GM21786 (cell line): ENCODE measurements around the gene OGFOD1.
"Not testable (repeated sequence)": the region's sequence is repeated elsewhere in the genome, so short reads cannot be mapped to it uniquely, and the experiment has no call there.

Experiments used
- ATAC-seq: cut with Tn5 transposase; IDR thresholded peaks from one replicate; pipeline ENCODE4 v1.9.1; 2021; ENCODE audit not compliant: unreplicated experiment

OGFOD1 gene

DNA sequence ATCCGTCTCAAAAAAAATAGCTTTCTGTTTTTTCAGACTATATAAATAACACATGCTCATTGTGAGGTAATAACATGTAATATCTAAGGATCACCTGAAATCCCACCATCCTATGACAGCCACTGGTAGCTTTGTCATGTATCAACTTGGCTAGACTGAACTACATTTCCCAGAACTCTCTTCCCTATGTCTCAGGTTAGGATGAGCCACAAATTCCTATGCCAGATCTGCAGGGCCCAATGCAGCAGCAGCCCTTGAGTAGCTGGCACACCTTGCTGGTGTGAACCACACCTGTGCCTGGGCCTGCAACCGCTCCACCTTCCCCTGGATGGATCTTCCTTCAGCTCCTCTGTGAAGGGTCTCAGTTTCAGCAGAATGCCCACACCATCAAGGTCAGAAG is 28.1 kb downstream of the OGFOD1 start:
- ATAC-seq: no peak

DNA sequence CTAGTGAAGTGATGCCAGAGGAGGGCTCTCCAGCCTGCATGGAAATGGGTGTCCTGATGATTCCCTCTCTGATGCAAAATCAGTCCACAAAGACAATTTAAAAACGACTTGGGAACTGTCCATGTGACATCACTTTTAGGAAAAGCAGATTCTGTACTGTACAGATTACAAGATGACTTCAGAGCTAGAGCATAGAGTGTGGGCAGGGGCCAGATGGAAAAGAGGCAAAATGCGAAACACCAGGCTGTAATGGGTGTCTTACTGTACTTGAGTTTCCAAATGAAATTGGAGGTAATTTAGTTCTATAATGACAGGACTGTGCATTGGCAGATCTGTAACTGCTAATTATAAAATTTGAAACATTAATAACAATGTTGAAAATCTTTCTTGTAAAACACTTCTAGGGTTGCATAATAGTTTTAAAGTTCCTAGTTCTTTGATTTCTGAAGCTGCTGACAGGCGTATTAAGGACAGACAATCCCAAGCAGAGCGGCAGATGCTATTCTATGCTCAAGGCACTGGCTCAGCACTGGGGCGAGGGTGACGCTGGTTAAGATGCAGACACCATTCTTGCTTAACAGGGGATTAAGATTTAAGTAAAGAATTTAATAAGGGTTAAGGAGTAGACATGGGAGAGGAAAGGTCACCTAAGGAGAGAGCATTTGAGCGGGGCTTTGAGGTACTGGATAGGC is 29.6 kb downstream of the OGFOD1 start:
- no peak for ATAC-seq

DNA sequence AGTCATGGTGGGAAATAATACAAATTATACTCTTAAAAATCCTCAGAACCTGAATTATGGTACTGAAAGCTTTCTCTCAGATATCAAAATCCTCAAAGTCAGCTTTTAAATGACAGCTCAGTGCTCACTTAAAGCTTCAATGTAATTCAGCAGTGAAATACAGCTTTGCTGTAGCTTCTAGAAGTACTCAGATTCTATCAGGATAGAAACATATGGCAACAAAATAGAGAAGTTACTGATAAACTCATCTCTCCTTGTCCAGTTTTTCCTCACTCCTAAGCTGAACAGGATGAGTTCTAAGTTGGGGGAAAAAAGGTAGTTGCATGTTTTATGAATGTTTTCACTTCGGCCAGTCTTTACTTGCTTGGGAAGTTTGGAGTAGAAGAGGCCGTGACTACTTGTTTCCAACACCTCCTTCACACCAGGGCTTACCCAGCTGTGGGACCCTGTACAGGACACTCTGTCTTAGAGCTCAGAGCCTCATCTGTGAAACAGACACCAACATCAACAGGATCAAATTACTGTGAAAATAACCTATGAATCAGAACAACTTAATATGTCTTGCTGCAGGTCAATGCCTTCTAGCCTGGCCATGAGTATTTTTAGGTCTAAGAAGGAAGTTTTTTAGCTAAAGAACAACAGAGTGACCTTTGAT is 30.2 kb downstream of the OGFOD1 start:
- no peak for ATAC-seq

DNA sequence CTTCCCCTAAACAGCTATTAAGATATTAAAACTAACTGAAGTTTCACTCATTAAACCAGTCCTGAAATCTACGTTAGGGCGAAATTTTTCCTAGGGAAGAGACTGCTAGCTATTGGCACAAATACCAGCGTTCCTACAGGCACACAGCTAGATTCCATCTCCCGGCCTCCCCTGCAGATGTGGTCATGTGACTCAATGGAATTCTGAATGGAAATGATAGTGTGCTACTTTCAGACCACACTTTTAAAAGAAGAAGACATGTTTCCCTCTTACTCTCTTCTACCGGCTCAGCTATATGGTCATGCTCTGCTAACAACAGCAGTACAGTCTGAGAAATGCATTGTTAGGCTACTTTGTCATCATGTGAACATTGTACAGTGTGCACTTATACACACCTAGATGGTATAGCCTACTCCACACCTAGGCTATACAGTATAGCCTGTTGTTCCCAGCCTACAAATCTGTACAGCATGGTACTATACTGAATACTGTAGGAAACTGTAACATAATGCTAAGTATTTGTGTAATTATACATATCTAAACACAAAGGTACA is 31.4 kb downstream of the OGFOD1 start:
- ATAC-seq: no peak

DNA sequence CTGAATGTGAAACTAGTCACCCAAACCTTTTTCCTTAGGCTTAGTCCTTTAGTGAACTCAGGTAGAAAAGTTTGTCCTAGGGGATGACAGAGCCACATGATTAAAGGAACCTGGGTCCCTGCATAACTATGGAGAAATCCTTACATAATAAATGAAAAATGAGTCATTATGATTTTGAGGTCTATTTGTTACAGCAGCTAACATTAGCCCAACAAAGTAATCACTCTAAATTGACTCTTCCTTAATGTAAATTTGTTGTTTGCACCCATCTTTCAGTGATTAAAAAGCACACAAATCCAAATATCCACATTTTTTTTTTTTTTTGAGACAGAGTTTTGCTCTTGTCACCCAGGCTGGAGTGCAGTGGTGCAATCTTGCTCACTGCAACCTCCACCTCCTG is 32.0 kb downstream of the OGFOD1 start:
- no peak for ATAC-seq

DNA sequence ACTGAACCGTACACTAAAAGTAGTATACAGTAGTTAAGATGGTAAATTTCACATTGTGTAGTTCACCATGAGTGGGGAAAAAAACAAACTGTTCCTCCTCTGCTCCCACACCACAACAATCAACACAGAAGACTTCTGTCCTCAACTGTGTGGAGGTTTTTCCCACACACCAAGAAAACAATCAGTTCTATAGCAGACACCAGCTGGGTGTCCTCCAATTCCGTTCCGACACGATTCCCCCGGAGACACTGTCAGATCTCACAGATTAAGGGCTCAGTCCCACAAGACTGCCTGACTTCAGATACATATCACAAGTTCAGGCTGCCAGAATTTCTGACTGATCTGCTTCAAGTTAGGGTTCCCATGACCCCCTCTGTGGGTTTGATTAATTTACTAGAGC is 36.7 kb downstream of the OGFOD1 start:
- ATAC-seq: no peak

DNA sequence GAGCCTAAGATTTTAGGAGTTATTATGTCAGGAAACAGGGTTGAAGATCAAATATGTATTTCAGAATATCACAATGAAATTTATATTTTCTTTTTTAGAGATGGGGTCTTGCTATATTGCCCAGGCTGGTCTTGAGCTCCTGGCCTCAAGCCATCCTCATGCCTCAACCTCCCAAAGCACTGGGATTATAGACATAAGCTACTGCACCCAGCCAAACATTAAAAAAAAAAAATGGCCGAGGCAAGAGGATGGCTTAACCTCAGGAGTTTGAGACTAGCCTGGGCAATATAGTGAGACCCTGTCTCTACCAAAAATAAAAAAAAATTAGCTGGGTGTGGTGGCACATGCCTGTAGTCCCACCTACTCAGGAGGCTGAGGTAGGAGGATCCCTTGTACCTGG is 37.5 kb downstream of the OGFOD1 start:
- ATAC-seq: not testable (repeated sequence)

DNA sequence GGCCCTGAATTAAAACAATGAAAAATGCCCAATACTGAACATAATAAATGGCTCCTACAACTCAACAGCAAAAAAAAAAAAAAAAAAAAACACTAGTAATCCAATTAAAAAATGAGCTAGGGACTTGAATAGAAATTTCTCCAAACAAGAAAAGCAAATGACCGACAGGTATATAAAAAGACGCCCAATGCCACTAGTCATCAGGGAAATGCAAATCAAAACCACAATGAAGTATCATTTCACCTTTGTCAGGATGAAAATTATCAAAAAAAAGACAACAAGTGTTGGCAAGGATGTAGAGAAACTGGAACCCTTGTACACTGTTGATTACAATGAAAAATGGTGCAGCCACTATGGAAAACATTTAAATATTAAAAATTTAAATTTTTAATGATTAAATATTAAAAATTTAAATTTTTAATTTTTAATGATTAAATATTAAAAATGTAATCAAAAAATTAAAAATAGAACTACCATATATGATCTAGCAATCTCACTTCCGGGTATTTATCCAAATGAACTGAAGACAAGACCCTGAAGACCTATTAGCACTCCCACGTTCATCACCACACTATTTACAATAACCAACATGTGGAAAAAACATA is 40.4 kb downstream of the OGFOD1 start:
- ATAC-seq: no peak

DNA sequence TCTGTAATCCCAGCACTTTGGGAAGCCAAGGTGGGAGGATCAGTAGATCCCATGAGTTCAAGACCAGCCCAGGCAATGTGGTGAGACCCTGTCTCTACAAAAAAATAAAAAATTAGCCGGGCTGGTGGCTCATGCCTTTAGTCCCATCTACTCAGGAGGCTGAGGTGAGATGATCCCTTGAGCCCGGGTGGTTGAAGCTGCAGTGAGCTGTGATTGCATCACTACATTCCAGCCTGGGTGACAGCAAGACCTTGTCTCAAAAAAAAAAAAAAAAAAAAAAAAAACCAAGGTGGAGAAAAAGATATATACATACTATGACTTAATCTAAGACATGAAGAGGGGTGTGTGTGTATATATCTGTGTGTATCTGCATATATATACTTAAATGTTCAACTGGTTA is 41.8 kb downstream of the OGFOD1 start:
- ATAC-seq: no peak

DNA sequence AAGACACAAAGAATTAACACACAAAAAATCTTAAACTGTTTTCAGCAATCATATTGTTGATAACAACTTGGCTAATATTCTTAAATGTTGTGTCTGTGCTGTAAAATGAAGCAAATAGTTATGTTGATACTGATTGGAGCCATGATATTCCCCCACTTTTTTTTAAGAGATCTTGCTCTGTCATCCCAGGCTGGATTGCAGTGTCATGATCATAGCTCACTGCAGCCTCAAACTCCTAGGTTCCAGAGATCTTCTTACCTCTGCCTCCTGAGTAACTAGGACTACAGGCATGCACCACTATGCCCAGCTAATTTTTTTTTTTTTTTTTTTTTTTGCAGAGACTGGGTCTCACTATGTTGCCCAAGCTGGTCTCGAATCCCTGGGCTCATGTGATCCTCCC is 42.5 kb downstream of the OGFOD1 start:
- no peak for ATAC-seq

DNA sequence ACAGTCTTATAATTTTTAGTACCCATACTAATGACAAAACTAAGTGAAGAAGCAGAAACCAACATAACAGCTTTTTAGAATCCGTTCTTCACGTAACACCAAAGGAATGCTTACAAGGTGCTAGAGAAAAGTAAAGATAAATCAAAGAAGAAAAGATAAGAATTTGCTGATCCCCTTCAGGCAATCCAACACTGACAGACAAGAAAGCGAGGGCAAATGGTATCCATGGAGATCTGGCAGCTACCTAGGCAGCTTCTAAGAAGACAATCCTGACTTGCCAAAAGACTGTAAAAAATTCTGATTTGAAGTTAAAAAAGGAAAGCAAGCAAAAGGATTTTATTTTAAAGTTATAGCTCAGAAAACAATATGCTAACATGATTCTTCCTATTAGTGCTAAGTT is 53.8 kb downstream of the OGFOD1 start:
- no peak for ATAC-seq

DNA sequence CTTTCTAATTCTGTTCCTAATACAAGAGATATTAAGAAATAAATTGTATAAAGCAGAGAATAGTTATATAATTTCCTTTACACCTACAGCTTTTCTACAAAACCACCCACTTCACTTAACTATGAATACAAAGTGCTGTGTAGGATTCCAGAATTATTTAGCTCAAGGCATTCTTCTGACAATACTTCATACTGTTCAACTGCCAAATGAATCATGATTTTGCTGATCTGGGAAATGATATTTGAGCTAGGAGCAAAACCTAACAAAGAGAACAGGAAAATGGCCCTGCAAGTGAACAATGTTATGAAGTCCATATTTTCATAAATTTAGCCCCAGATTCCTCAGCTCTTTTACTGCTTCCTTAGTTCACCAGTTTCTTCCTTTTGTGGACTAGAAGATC is 55.6 kb downstream of the OGFOD1 start:
- ATAC-seq: no peak

DNA sequence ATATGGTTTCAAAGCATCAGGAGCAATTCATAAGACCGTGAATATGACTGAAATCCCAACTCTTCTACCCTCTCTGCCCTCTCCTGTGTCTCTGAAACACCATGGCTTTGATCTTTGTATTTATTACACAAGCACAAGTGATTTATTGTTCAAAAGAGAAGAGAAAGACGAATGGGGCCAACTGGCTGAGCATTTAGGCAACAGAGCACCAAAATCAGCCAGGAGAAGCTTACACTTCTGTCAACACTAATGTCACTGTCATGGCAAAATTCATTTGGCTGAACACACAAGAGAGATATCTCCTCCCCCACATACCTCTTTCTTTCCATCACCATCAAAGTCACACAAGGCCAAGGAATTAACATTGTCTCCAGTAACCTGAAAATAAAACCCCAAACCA is 59.2 kb downstream of the OGFOD1 start:
- no peak for ATAC-seq

DNA sequence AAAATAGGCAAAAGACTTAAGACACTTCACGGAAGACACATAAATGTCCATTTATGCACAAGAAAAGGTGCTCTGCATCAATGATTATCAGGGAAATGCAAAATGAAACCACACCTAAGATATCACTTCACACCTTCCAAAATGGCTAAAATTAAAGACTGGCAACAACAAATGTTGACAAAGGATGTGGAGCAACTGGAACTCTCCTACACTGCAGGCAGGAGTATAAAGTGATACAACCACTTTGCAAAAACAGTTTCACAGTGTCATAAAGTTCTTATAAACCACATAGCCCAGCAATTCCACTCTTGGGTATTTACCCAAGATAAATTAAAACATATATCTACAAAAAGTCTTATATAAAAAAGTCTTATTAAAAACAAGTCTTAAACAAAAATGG is 60.7 kb downstream of the OGFOD1 start:
- ATAC-seq: no peak

DNA sequence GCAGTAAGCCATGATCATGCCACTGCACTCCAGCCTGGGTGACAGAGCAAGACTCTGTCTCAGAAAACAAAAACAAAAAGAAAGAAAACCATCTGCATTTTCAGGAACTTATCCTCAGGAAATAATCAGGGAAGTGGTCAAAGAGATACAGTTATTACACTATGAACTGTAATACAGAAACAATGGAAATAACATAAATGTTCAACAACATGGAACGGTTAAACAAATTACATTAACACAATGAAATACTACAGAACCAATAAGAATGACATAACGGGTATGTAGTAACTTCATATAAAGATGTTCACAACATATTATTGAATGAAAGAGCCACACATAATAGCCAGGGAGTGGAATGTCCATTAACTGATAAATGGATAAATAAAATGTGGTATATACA is 61.7 kb downstream of the OGFOD1 start:
- ATAC-seq: no peak

DNA sequence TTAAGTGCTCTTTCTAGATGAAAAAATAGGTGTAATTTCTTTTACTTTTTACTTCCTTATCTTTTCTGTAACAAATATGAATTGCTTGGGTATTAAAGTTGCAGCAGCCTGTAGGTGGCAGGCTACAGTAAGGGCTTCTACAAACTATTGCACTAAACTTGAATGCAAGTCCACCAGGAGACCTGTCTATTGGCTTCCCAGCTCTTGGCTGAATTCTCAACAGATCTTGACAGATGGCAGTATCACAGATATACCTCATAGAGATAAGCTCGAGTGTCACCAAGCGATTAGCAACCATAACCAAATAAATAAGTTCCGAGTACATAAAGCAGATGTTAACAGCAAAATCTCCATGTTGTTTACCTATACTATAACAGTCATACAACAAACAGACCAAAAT is 62.6 kb downstream of the OGFOD1 start:
- no peak for ATAC-seq

DNA sequence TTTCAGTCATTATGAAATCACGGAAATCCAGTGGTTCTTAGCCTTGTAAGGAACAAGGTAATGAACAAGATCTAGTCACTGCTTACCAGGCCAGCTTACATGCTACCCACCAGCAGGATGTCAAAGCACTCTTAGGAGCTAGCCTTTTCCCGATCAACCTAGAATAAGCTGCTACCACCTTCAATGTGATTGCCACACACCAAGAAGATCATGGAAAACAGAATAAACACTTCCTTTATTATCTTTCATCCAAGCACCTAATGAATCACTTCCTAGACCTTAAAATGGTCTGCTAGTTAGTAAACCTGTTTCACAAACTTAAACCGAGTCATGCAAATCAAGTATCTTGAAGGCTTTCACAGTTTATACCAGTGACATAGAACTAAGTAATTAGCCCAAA is 63.5 kb downstream of the OGFOD1 start:
- ATAC-seq: no peak

DNA sequence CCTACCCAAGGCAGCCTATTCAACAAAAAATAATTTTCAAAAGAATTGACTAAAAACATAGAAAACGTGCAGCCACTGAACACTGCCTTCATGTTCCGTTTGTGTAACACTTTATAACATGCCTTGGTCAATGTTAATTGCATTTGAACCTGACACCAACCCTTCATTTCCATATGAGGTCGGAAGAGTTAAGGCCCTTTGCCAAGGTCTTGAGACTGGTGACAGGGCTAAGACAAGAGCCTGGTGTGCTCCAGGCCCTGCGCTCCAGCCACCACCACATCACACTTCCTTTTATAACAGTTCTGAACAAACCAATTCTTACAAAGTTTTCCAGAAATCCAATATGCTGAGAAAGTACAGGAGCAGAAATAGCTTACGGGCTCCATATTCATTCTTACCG is 64.3 kb downstream of the OGFOD1 start:
- ATAC-seq: no peak

DNA sequence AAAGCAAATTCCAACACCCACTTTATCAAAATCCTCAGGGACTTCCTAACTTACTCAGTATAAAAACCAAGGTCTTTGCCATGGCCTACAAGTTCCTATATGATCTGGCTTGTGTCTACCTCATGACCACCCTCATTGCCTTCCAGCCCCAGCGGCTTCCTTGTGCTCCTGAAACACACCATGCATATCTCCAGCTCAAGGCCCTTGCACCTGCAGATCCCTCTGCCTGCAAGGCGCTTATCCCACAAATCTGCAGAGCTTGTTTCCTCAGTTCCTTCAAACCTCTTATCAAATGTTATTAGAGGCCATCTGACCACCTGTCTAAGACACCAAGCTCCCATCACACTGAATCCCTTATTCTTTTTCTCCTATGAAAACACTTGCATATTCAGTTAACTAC is 65.9 kb downstream of the OGFOD1 start:
- no peak for ATAC-seq

DNA sequence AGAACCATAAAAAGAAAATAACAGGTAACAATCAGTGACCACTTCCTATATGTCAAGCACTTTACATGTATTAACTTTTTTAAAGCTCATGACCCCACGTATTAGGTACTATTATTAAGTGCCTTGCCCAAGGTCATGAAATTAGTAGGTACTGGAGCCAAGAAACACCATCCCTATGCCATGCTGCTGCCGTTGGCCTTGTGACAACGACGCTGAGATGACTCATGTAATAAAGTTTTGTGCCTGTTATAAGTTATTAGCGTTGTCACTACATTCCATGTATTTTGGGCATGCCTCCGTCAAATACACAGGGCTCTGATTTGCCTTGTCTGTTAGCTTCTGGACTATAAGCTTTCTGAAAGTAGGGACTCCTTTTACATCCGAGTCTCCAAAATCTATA is 67.1 kb downstream of the OGFOD1 start:
- ATAC-seq: no peak

DNA sequence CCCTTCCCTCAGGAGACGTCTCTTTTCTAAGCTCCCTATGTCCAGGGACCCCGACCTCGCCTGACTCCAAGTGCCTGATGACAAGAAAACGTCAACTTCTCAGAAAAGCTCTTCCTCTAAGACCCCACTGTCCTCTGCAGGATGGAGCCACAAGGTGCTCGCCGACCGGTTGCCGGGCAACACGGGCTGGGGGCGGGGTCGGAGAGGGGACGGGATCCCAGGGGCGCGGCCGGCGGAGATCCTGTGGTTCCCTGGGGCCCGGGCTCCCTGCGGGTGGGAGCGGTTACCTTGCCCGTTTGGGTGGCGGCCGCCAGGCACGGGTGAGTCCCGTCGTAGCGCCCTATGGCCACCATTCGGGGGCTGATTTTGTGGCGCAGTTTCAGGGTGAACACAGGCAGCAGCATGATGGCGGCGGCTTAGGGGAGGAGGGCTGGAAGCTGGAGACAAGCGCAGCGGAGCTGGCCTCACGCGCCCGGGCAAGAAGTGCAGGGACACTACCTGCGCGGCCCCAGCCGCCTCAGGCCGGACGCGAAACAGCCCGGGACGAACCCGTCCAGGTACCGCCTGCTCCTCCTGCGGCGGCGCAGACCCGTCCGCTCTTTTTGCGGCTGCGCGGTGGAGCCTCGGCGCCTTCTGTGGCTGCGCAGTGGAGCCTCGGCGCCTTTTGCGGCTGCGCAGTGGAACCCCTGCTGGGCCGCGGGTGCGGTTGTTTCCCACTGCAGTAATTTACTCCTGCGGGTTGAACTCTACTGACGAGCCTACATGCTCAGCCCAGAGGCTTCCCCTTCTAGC is 68.3 kb downstream of the OGFOD1 start, which contains the start of gene BBS2:
Gene BBS2, minus strand, starts transcription at position 566 of the 792 bp plus-strand sequence. Its CDS starts 162 bp downstream, at position 404.
- peak; percentile 83 for ATAC-seq

DNA sequence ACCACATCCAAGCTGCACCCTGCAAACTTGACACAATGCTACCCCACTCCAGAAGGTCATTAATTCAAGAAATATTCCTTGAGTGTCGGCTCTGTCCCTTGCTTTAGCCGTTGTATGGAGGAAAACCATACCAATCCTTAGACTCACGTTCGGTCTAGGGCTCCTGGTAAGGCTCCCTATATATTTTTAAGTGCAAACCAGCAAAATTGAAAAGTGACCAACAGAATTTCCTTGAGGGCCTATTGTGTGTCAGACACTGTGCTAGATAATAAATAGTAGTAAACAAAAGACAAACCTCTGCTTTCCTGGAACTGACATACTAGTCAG is 68.9 kb downstream of the OGFOD1 start:
- ATAC-seq: no peak
